Measurements from ENCODE around the gene SUPT5H. TPM values are rescaled to one million over a fixed set of nuclear protein-coding genes. Genes with fewer than 3 reads are reported as not detected.
A peak's percentile ranks its signal among the peaks of the same experiment; 100 is the strongest.

SUPT5H gene
- total and polyA plus RNA-seq, 2 of the 8 experiments (the other 6 are each of a cell fraction or from before 2014, with no cell fraction given): 77.8 to 111 TPM

- TF ChIP-seq E2F6 (IDR thresholded peaks at IDR 0.05) (no peak; the same call in 1 of the 2 replicates), POLR2A (IDR thresholded peaks at IDR 0.05; ENCODE audit: control extremely low read depth in 1 of 2, low read depth in 2 of 2, low read length in 2 of 2) (peak in 1 of 2 experiments; percentile 38; a peak in 1 of 3 replicates), CREB1 (IDR thresholded peaks at IDR 0.05) (no peak), FOSL1 (IDR thresholded peaks at IDR 0.05; ENCODE audit: insufficient read depth, low read depth, low read length) (no peak), GTF2F1 (IDR thresholded peaks at IDR 0.05; ENCODE audit: borderline replicate concordance, low read depth, low read length) (no peak)
These were observed 52.8 kb downstream of the SUPT5H start (continued) for GRCh38 chr19:39497996-39498797.

Measured in H1 (cell line).